OCI-LY7 (cell line): ENCODE data around the gene DEPP1. TPM values are rescaled to one million over a fixed set of nuclear protein-coding genes. Genes with fewer than 3 reads are reported as not detected.

Source experiments
- BruUV-seq: library from RNA; stranded (reverse); fragments of 400-500 nt; replicated peaks from 2 replicates; lab custom pipeline; 2021; lab: Mats Ljungman, UMichigan
- CTCF ChIA-PET: fragments of 300-600 bp; sonication (Branson Sonifier 250); formaldehyde crosslinking; loops from one replicate; lab custom pipeline; 2022; ENCODE audit warnings: antibody characterized with exemption; ENCODE audit not compliant: unreplicated experiment; lab: Charles Lee
- POLR2A ChIA-PET: fragments of 300-600 bp; sonication (Branson Sonifier 250); formaldehyde crosslinking; loops from one replicate; lab custom pipeline; 2022; ENCODE audit warnings: antibody characterized with exemption; lab: Charles Lee
- DNase-seq: peaks from one replicate; pipeline ENCODE4 v3.0.0-alpha.2; 2015; ENCODE audit warnings: low spot score
- H2AFZ ChIP-seq: fragments of 200-600 bp; sonication (generic), shearing (Covaris generic); 2 replicates; pipeline ENCODE4 v1.6.1; 2014; ENCODE audit warnings: mild to moderate bottlenecking, antibody characterized with exemption, low read length, moderate library complexity
- H3K27ac ChIP-seq: fragments of 200-600 bp; sonication (generic); 2 replicates; pipeline ENCODE4 v1.5.1; 2014; ENCODE audit warnings: mixed run types, low read depth, mild to moderate bottlenecking, moderate library complexity, low read length, inconsistent platforms; ENCODE audit not compliant: poor library complexity, severe bottlenecking
- H3K36me3 ChIP-seq: fragments of 200-600 bp; sonication (generic); 2 replicates; pipeline ENCODE4 v1.6.1; 2014; ENCODE audit warnings: mild to moderate bottlenecking, antibody characterized with exemption, low read length, moderate library complexity, mixed read lengths; ENCODE audit not compliant: insufficient read depth
- H3K4me1 ChIP-seq: fragments of 200-600 bp; sonication (generic); 2 replicates; pipeline ENCODE4 v1.5.1; 2014; ENCODE audit warnings: mild to moderate bottlenecking, low read length; ENCODE audit not compliant: insufficient read depth, poor library complexity, severe bottlenecking
- H3K4me2 ChIP-seq: fragments of 200-600 bp; sonication (generic); 2 replicates; pipeline ENCODE4 v1.6.1; 2014; ENCODE audit warnings: mild to moderate bottlenecking, low read length
- H3K4me3 ChIP-seq: fragments of 200-600 bp; sonication (generic); 2 replicates; pipeline ENCODE4 v1.5.1; 2014; ENCODE audit warnings: mild to moderate bottlenecking, low read depth, low read length; ENCODE audit not compliant: poor library complexity, severe bottlenecking
- H3K79me2 ChIP-seq: fragments of 200-600 bp; sonication (generic); 2 replicates; pipeline ENCODE4 v1.6.1; 2016; ENCODE audit warnings: low read depth, mild to moderate bottlenecking, low read length, moderate library complexity, mixed read lengths; ENCODE audit not compliant: insufficient read depth
- H3K9me2 ChIP-seq: fragments of 200-600 bp; sonication (generic); 2 replicates; pipeline ENCODE4 v1.6.1; 2016; ENCODE audit warnings: mild to moderate bottlenecking, low read length, mixed read lengths; ENCODE audit not compliant: insufficient read depth
- H3K9me3 ChIP-seq: fragments of 200-600 bp; sonication (generic); 2 replicates; pipeline ENCODE4 v1.6.1; 2014; ENCODE audit warnings: mild to moderate bottlenecking, mixed run types, low read length, mixed read lengths
- H4K20me1 ChIP-seq: fragments of 200-600 bp; sonication (generic); 2 replicates; pipeline ENCODE4 v1.6.1; 2014; ENCODE audit warnings: mild to moderate bottlenecking, antibody characterized with exemption, low read length, moderate library complexity, mixed read lengths; ENCODE audit not compliant: insufficient read depth
- CTCF ChIP-seq: fragments of 200-600 bp; sonication (generic); conservative IDR thresholded peaks from 2 replicates; pipeline ENCODE4 v1.5.1; 2014; ENCODE audit warnings: mild to moderate bottlenecking, antibody characterized with exemption, low read length, moderate library complexity, mixed read lengths
- EZH2phosphoT487 ChIP-seq: fragments of 200-600 bp; sonication (generic); IDR thresholded peaks from 2 replicates; pipeline ENCODE4 v1.6.1; 2018; ENCODE audit warnings: low read depth, borderline replicate concordance, mild to moderate bottlenecking, mixed run types, antibody characterized with exemption, low read length, moderate library complexity, mixed read lengths
- intact Hi-C: fragments of 100-400 bp; cut with micrococcal nuclease; formaldehyde crosslinking; loops from one replicate; pipeline ENCODE4 v1.10.0; 2022; ENCODE audit not compliant: unreplicated experiment
- total RNA-seq, 2 experiments: library from RNA; depleted of rRNA in 1 of 2; stranded (reverse); fragments of >200 nt in 1 of 2; shearing (Covaris generic) in 1 of 2; gene quantifications; 2 replicates each; pipeline ENCODE4 v1.2.3, GENCODE V29; 2014 to 2022

Gene DEPP1
- total RNA-seq, 2 experiments from 2014 or later = 0.09 TPM; not detected in 1

- Histone ChIP-seq H3K4me1 (no peaks in the 10 kb centered on the region), H3K9me2 (no peaks in the 10 kb centered on the region), H3K9me3 (no peaks in the 10 kb centered on the region), H3K27ac (no peak overlapping the region), H3K36me3 (no peaks in the 10 kb centered on the region), H3K4me3 (no peak overlapping the region), H3K79me2 (no peaks in the 10 kb centered on the region), H2AFZ (no peak overlapping the region), H3K4me2 (no peak overlapping the region), H4K20me1 (no peaks in the 10 kb centered on the region)
- intact Hi-C loops = no loop called here
- CTCF ChIA-PET = no interaction called here
- POLR2A ChIA-PET = interaction anchor here (0.6 kb wide), 1 partner anchor 331 kb away, joined by 8 read pairs; no protein-coding TSS in a partner anchor
- BruUV-seq = no TSS peak
- no peak for DNase-seq
- TF ChIP-seq EZH2phosphoT487 (no peak), CTCF (no peak)
These were observed 10.5 kb upstream of the DEPP1 start for GRCh38 chr10:44988957-44989585.

- no peak for DNase-seq
- no TSS peak for BruUV-seq
These were observed 8.1 kb upstream of the DEPP1 start for GRCh38 chr10:44986670-44987069.

More at GRCh38 chr10:44986670-44987069, 8.1 kb upstream of the DEPP1 start:
- intact Hi-C loops = no loop called here
- Histone ChIP-seq H3K4me2 (no peak overlapping the region), H3K79me2 (no peaks in the 10 kb centered on the region), H3K4me1 (no peaks in the 10 kb centered on the region), H3K4me3 (no peak overlapping the region), H4K20me1 (no peaks in the 10 kb centered on the region), H3K9me2 (no peaks in the 10 kb centered on the region), H3K9me3 (no peaks in the 10 kb centered on the region), H3K36me3 (no peaks in the 10 kb centered on the region), H2AFZ (no peak overlapping the region), H3K27ac (no peak overlapping the region)
- ChIA-PET CTCF (no interaction called here), POLR2A (interaction anchor here (0.7 kb wide), 2 partner anchors 12 to 41 kb away, joined by 3 read pairs; no protein-coding TSS in a partner anchor)
- TF ChIP-seq EZH2phosphoT487 = no peak
- no peak for TF ChIP-seq CTCF
